HepG2 (cell line): Measurements from ENCODE around the gene CSTPP1. TPM values are rescaled to one million over a fixed set of nuclear protein-coding genes. Genes with fewer than 3 reads are reported as not detected.

Experiments used
- ATAC-seq: fragments of 200-7000 bp; cut with Tn5 transposase; 3 replicates; pipeline ENCODE4 v1.9.1; 2020; ENCODE audit warnings: mild to moderate bottlenecking, moderate library complexity
- BruUV-seq: library from RNA; stranded (reverse); fragments of 400-500 nt; replicated peaks from 2 replicates; lab custom pipeline; 2021; lab: Mats Ljungman, UMichigan
- CTCF ChIA-PET: fragments of 300-600 bp; formaldehyde crosslinking; extraction: SDS; loops from one replicate; lab custom pipeline; 2021; ENCODE audit warnings: low total read pairs, inconsistent platforms, low intra/inter-chr PET ratio; lab: Yijun Ruan, JAX
- POLR2A ChIA-PET: fragments of 350-600 bp; sonication (Branson Sonifier 250); formaldehyde crosslinking; loops from one replicate; lab custom pipeline; 2020; ENCODE audit warnings: antibody characterized with exemption, inconsistent platforms; lab: Yijun Ruan, JAX
- DNase-seq: peaks from one replicate; pipeline ENCODE4 v3.0.0-alpha.2; 2015; ENCODE audit warnings: low spot score
- FAIRE-seq: peaks from 3 replicates; lab custom pipeline; 2011; peaks lifted over from hg19 to GRCh38; lab: Jason Lieb, UNC
- H2AFZ ChIP-seq: one replicate; pipeline ENCODE4 v1.6.1; 2011; ENCODE audit warnings: low read length, inconsistent platforms
- H3K27ac ChIP-seq: fragments of 300-600 bp; 3 replicates; pipeline ENCODE4 v1.8.0; 2011; ENCODE audit warnings: mixed run types, mild to moderate bottlenecking, mixed read lengths, low read length, inconsistent platforms; ENCODE audit not compliant: insufficient read depth; ENCODE audit errors: extremely low read length
- H3K27me3 ChIP-seq, 2 experiments: fragments of 200-600 bp in 1 of 2; 2 replicates in 1 of 2; 3 replicates in 1 of 2; pipeline versions ENCODE4 v1.6.0 to v1.8.0; 2011; ENCODE audit warnings: low read length in 2 of 2, mild to moderate bottlenecking in 2 of 2, moderate library complexity in 2 of 2, inconsistent platforms in 1 of 2; ENCODE audit not compliant: insufficient read depth in 2 of 2, control insufficient read depth in 1 of 2
- H3K36me3 ChIP-seq, 2 experiments: fragments of 200-600 bp in 1 of 2; replicated peaks in 1 of 2; 2 replicates in 1 of 2; 3 replicates in 1 of 2; pipeline versions ENCODE4 v1.5.1 to v1.8.0; 2011; ENCODE audit warnings: low read length in 2 of 2, inconsistent platforms in 1 of 2; ENCODE audit not compliant: insufficient read depth in 2 of 2, control insufficient read depth in 1 of 2
- H3K4me1 ChIP-seq: 2 replicates; pipeline ENCODE4 v1.5.1; 2012; ENCODE audit warnings: low read length, inconsistent platforms; ENCODE audit not compliant: insufficient read depth
- H3K4me2 ChIP-seq: 2 replicates; pipeline ENCODE4 v1.6.0; 2011; ENCODE audit warnings: low read depth, low read length, inconsistent platforms
- H3K4me3 ChIP-seq, 3 experiments: fragments of 200-600 bp in 1 of 3; sonication (generic), shearing (Covaris generic) in 1 of 3; replicated peaks in 1 of 3; 2 replicates each; pipeline ENCODE4 v1.5.1; 2011 to 2016; ENCODE audit warnings: low read length in 3 of 3, inconsistent platforms in 2 of 3, low read depth in 2 of 3, mild to moderate bottlenecking in 2 of 3, control low read depth in 1 of 3, mixed read lengths in 1 of 3; ENCODE audit not compliant: insufficient read depth in 1 of 3
- H3K79me2 ChIP-seq: one replicate; pipeline ENCODE4 v1.6.1; 2011; ENCODE audit warnings: low read length, inconsistent platforms; ENCODE audit not compliant: insufficient read depth
- H3K9ac ChIP-seq: 2 replicates; pipeline ENCODE4 v1.6.0; 2011; ENCODE audit warnings: mild to moderate bottlenecking, low read depth, low read length, inconsistent platforms; ENCODE audit not compliant: insufficient read depth
- H3K9me3 ChIP-seq: 2 replicates; pipeline ENCODE4 v1.5.1; 2012; ENCODE audit warnings: mild to moderate bottlenecking, low read length
- H4K20me1 ChIP-seq: 2 replicates; pipeline ENCODE4 v1.6.0; 2011; ENCODE audit warnings: inconsistent platforms, mild to moderate bottlenecking, low read length, moderate library complexity; ENCODE audit not compliant: insufficient read depth
- CREM ChIP-seq, 2 experiments: sonication (generic) in 1 of 2; formaldehyde crosslinking in 1 of 2; IDR thresholded peaks; 2 replicates each; pipeline versions ENCODE4 v1.4.0 to v1.6.1; 2016 to 2020; ENCODE audit warnings: antibody characterized with exemption in 1 of 2, mild to moderate bottlenecking in 1 of 2, missing genetic modification reagents in 1 of 2
- FOXP1 ChIP-seq, 2 experiments: fragments of 450-650 bp in 1 of 2; IDR thresholded peaks; 2 replicates each; pipeline ENCODE4 v1.6.1; 2017 to 2018; ENCODE audit warnings: antibody characterized with exemption in 1 of 2
- MTA3 ChIP-seq: sonication (generic); formaldehyde crosslinking; IDR thresholded peaks from 2 replicates; pipeline ENCODE4 v1.4.0; 2020; ENCODE audit warnings: missing genetic modification reagents
- POGZ ChIP-seq: sonication (generic); formaldehyde crosslinking; IDR thresholded peaks from 2 replicates; pipeline ENCODE4 v1.4.0; 2020; ENCODE audit warnings: mild to moderate bottlenecking, missing genetic modification reagents
- SIX4 ChIP-seq: sonication (generic); formaldehyde crosslinking; IDR thresholded peaks from 2 replicates; pipeline ENCODE4 v1.4.0; 2020; ENCODE audit warnings: missing genetic modification reagents
- ZBTB8A ChIP-seq: sonication (generic); formaldehyde crosslinking; IDR thresholded peaks from 2 replicates; pipeline ENCODE4 v1.4.0; 2020; ENCODE audit warnings: mild to moderate bottlenecking, low read depth, missing genetic modification reagents, borderline replicate concordance
- ZFP36L1 ChIP-seq: sonication (generic); formaldehyde crosslinking; IDR thresholded peaks from 2 replicates; pipeline ENCODE4 v1.8.0; 2022; ENCODE audit warnings: mild to moderate bottlenecking, missing genetic modification reagents, moderate library complexity
- ZFP91 ChIP-seq: sonication (generic); formaldehyde crosslinking; IDR thresholded peaks from 2 replicates; pipeline ENCODE4 v1.9.0; 2022; ENCODE audit warnings: missing genetic modification reagents, mild to moderate bottlenecking, borderline replicate concordance
- ZMYM2 ChIP-seq: sonication (generic); formaldehyde crosslinking; IDR thresholded peaks from 2 replicates; pipeline ENCODE4 v1.8.0; 2022; ENCODE audit warnings: mild to moderate bottlenecking, missing genetic modification reagents
- ZNF749 ChIP-seq: sonication (generic); formaldehyde crosslinking; IDR thresholded peaks from 2 replicates; pipeline ENCODE4 v1.8.0; 2022; ENCODE audit warnings: mild to moderate bottlenecking, missing genetic modification reagents, moderate library complexity, borderline replicate concordance
- ZNF788 ChIP-seq: sonication (generic); formaldehyde crosslinking; IDR thresholded peaks from 2 replicates; pipeline ENCODE4 v1.5.0; 2020; ENCODE audit warnings: mild to moderate bottlenecking, missing genetic modification reagents, borderline replicate concordance
- WGBS: methylation state at CpG from one replicate; pipeline ENCODE4 v1.1.6; 2017; ENCODE audit warnings: low lambda C conversion rate; 5-methylcytosine and 5-hydroxymethylcytosine counted together
- in situ Hi-C: cut with HindIII; loops from 2 replicates; pipeline ENCODE4 v1.10.0; 2017; ENCODE audit warnings: low pct_unique_long_range_greater_than_20kb; ENCODE audit not compliant: extremely low pct_ligation_motif_present
- intact Hi-C: fragments of 100-400 bp; cut with micrococcal nuclease; formaldehyde crosslinking; loops from one replicate; pipeline ENCODE4 v1.10.0; 2022; ENCODE audit not compliant: unreplicated experiment
- polyA plus RNA-seq, 8 experiments: library from polyadenylated mRNA; depleted of rRNA in 3 of 8; stranded (reverse) in 7 of 8; unstranded in 1 of 8; fragments of >200 nt; fragmentation: Illumina TruSeq in 4 of 8; extraction: Trizol in 4 of 8; gene quantifications; 2 replicates each; pipeline versions ENCODE4 v1.2.1 to v1.2.3, GENCODE V29; 2011 to 2016; ENCODE audit warnings: low read depth in 4 of 8, missing spikeins in 1 of 8, mixed read lengths in 1 of 8; ENCODE audit not compliant: insufficient read depth in 1 of 8
- total RNA-seq, 5 experiments: library from RNA; depleted of rRNA; stranded (reverse); fragments of >200 nt; fragmentation: Illumina TruSeq; extraction: Trizol; gene quantifications; 2 replicates each; pipeline ENCODE4 v1.2.3, GENCODE V29; 2016; ENCODE audit warnings: low read depth in 1 of 5
- TF ChIP-seq, protein P1 (sequence below): IDR thresholded peaks from 2 replicates; pipeline ENCODE4 v1.4.0; 2020; ENCODE audit warnings: mild to moderate bottlenecking, missing genetic modification reagents
- TF ChIP-seq, protein P2 (sequence below): IDR thresholded peaks from 2 replicates; pipeline ENCODE4 v1.6.1; 2016; ENCODE audit warnings: low read depth
- TF ChIP-seq, protein P3 (sequence below): sonication (generic); formaldehyde crosslinking; IDR thresholded peaks from 2 replicates; pipeline ENCODE4 v1.8.0; 2022; ENCODE audit warnings: low read depth, missing genetic modification reagents

Gene CSTPP1
- total and polyA plus RNA-seq, 2 of the 13 experiments (the other 11 are each of a cell fraction or from before 2014, with no cell fraction given) = 12.3 to 14.6 TPM

DNA sequence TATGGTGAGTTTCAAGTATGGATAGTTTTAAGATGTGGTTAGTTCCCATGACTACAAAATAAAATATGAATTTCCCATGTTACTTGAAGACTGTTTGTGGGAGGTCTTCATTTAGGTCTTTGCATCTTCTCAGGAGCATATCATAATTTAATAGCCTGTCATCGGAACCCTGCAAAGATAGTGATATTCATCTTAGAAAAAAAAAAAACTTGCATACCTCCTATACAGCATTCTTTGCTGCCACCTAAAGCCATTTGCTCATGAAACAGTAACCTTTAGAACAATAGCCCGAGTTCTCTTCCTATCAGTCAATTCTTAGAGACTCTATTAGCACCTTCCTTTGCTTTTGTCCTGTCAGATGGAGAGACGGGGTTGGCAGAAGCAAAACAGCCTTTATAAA, 164.8 kb downstream of the CSTPP1 start (continued):
- TF ChIP-seq, protein P1, sequence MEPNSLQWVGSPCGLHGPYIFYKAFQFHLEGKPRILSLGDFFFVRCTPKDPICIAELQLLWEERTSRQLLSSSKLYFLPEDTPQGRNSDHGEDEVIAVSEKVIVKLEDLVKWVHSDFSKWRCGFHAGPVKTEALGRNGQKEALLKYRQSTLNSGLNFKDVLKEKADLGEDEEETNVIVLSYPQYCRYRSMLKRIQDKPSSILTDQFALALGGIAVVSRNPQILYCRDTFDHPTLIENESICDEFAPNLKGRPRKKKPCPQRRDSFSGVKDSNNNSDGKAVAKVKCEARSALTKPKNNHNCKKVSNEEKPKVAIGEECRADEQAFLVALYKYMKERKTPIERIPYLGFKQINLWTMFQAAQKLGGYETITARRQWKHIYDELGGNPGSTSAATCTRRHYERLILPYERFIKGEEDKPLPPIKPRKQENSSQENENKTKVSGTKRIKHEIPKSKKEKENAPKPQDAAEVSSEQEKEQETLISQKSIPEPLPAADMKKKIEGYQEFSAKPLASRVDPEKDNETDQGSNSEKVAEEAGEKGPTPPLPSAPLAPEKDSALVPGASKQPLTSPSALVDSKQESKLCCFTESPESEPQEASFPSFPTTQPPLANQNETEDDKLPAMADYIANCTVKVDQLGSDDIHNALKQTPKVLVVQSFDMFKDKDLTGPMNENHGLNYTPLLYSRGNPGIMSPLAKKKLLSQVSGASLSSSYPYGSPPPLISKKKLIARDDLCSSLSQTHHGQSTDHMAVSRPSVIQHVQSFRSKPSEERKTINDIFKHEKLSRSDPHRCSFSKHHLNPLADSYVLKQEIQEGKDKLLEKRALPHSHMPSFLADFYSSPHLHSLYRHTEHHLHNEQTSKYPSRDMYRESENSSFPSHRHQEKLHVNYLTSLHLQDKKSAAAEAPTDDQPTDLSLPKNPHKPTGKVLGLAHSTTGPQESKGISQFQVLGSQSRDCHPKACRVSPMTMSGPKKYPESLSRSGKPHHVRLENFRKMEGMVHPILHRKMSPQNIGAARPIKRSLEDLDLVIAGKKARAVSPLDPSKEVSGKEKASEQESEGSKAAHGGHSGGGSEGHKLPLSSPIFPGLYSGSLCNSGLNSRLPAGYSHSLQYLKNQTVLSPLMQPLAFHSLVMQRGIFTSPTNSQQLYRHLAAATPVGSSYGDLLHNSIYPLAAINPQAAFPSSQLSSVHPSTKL (CRISPR knock-in tag) = no peak
- TF ChIP-seq FOXP1 (IDR thresholded peaks at IDR 0.05) (no peak), FOXP1 (CRISPR knock-in tag; IDR thresholded peaks at IDR 0.05) (no peak), ZNF749 (no peak)

DNA sequence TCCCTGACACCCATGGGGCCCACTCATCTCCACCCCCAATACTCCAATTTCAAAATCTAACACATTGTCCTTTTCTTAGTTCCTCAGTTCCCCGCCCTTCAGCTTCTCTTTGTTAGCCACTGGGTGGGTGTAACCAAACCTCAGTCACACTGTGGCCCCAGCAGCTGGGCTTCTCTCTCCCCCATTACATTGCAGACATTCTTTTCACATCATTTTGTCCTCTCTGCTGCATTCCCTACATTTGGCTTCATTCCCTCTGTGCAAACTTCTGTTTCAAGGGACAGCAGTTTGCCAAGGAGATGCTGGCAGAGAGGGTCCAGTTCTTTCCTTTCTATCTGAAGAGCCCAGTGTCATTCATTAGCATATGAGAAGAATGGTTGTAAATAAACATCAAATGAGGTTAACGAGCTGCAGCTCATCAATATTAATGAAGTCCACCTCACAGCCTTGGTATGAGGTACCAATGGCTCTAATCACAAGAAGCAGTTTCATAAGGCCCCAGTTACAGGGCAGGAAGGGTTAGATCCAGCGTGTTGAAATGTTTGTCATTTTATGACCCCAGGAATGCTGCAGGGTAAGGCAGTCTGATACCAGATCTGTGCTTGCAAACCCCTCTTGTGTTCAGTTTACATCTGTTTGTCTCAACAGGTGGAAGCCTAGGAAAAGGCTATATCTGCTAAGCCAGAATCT, 167.8 kb downstream of the CSTPP1 start:
- ATAC-seq = no peak
- intact Hi-C loops (no loop called here), in situ Hi-C loops (no loop called here)
- no peak for DNase-seq
- no peaks in the 10 kb centered on the region for H4K20me1 ChIP-seq
- no TSS peak for BruUV-seq
- no peak overlapping the region for H3K4me3 ChIP-seq
- no peak overlapping the region for H3K9ac ChIP-seq
- H3K27ac ChIP-seq = no peak overlapping the region
- CTCF ChIA-PET = no interaction called here
- no peak overlapping the region for H3K4me2 ChIP-seq
- H3K79me2 ChIP-seq = no peaks in the 10 kb centered on the region
- no peak overlapping the region for H2AFZ ChIP-seq
- H3K4me1 ChIP-seq = peaks cover 10% of the 10 kb centered on the region
- POLR2A ChIA-PET = no interaction called here
- H3K36me3 ChIP-seq = no peaks in the 10 kb centered on the region
- no peaks in the 10 kb centered on the region for H3K27me3 ChIP-seq
- TF ChIP-seq, protein P2, sequence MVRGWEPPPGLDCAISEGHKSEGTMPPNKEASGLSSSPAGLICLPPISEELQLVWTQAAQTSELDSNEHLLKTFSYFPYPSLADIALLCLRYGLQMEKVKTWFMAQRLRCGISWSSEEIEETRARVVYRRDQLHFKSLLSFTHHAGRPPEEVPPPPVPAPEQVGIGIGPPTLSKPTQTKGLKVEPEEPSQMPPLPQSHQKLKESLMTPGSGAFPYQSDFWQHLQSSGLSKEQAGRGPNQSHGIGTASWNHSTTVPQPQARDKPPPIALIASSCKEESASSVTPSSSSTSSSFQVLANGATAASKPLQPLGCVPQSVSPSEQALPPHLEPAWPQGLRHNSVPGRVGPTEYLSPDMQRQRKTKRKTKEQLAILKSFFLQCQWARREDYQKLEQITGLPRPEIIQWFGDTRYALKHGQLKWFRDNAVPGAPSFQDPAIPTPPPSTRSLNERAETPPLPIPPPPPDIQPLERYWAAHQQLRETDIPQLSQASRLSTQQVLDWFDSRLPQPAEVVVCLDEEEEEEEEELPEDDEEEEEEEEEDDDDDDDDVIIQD (CRISPR knock-in tag) = no peak
- TF ChIP-seq ZBTB8A (CRISPR knock-in tag) = no peak
- no peak for TF ChIP-seq CREM (IDR thresholded peaks at IDR 0.05)
- no peak for TF ChIP-seq CREM (CRISPR knock-in tag; IDR thresholded peaks at IDR 0.05)
- no peak for TF ChIP-seq ZFP91 (CRISPR knock-in tag)
- TF ChIP-seq, protein P3, sequence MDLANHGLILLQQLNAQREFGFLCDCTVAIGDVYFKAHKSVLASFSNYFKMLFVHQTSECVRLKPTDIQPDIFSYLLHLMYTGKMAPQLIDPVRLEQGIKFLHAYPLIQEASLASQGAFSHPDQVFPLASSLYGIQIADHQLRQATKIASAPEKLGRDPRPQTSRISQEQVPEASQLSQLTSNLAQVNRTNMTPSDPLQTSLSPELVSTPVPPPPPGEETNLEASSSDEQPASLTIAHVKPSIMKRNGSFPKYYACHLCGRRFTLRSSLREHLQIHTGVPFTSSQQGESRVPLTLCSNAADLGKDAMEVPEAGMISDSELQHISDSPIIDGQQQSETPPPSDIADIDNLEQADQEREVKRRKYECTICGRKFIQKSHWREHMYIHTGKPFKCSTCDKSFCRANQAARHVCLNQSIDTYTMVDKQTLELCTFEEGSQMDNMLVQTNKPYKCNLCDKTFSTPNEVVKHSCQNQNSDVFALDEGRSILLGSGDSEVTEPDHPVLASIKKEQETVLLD (CRISPR knock-in tag) = no peak
- no peak for TF ChIP-seq POGZ (CRISPR knock-in tag)
- TF ChIP-seq SIX4 (CRISPR knock-in tag) = no peak
- TF ChIP-seq MTA3 = no peak
- TF ChIP-seq ZMYM2 = no peak
- TF ChIP-seq ZFP36L1 = no peak
- no peak for TF ChIP-seq ZNF788 (CRISPR knock-in tag)
- TF ChIP-seq, all 625 proteins: peak for 0
- no peak for FAIRE-seq
- WGBS = 91% methylated on average over 3 of the region's 3 CpGs
- no peaks in the 10 kb centered on the region for H3K9me3 ChIP-seq
